ENCODE results near the gene DDN.

DNA sequence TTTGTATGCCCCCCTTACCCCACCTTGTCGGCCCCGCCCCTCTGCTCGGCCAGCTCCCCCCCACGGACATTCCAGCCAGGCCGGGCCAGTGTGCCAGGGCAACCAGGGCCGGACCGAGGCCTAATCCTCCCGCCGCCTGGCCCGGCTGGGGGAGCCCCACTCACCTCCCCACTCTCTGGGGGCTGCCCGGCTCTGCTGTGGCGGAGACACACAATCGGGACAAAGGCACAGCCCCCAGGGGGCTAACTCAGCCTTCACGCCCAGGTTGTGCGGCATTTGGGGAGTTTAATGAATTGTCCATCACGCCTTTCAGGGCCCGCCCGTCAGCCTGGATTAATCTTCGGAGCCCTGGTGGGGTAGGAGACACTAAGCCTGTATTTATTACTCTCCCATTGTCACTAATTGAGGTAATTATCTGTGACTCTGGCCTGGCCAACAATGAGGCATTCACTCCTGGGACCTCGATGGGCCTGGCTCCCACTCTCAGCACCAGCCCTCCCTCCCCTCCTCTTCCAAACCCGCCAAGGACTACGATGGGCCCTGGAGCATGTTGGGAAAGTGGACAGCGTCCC lies 12.4 kb downstream of the DDN start:
- TF ChIP-seq GATA2 (IDR thresholded peaks at IDR 0.05; ENCODE audit: low read depth, low read length) (no peak), GATA3 (IDR thresholded peaks at IDR 0.05; ENCODE audit: low read depth, low read length) (no peak)

Measured in SH-SY5Y (cell line).